ENCODE results near the gene HOXA10.

The HOXA10 gene

GRCh38 chr7:27177795-27178320 lies 3.7 kb upstream of the HOXA10 start:
- no peak for ATAC-seq (ENCODE audit: insufficient read depth, low read depth)
- H3K9ac ChIP-seq (ENCODE audit: low read depth, low read length): no peak overlapping the region
- no peaks in the 10 kb centered on the region for H3K4me1 ChIP-seq (ENCODE audit: insufficient read depth, low read length)
- H3K27me3 ChIP-seq (ENCODE audit: insufficient read depth, low read length, poor library complexity): peaks cover 3% of the 10 kb centered on the region
- no peaks in the 10 kb centered on the region for H4K20me1 ChIP-seq (ENCODE audit: insufficient read depth, low read length)
- no peak overlapping the region for H3K27ac ChIP-seq (ENCODE audit: low read length)
- TF ChIP-seq CTCF (IDR thresholded peaks at IDR 0.05; ENCODE audit: borderline replicate concordance, extremely low read depth, low read length, poor library complexity, severe bottlenecking) (no peak), EZH2 (IDR thresholded peaks at IDR 0.05; ENCODE audit: borderline replicate concordance, low read depth, low read length, severe bottlenecking) (no peak)
- H2AFZ ChIP-seq (ENCODE audit: low read depth, low read length): no peak overlapping the region
- no peak overlapping the region for H3K4me2 ChIP-seq (ENCODE audit: insufficient read depth, low read length)
- H3K4me3 ChIP-seq (ENCODE audit: low read depth in 1 of 2, low read length in 2 of 2): no peak overlapping the region
- H3K79me2 ChIP-seq (ENCODE audit: insufficient read depth, low read length): no peaks in the 10 kb centered on the region
- no peak for DNase-seq
- H3K9me3 ChIP-seq (ENCODE audit: insufficient read depth, low read length, severe bottlenecking): no peaks in the 10 kb centered on the region
- H3K36me3 ChIP-seq (ENCODE audit: insufficient read depth, low read length): no peaks in the 10 kb centered on the region

DNA sequence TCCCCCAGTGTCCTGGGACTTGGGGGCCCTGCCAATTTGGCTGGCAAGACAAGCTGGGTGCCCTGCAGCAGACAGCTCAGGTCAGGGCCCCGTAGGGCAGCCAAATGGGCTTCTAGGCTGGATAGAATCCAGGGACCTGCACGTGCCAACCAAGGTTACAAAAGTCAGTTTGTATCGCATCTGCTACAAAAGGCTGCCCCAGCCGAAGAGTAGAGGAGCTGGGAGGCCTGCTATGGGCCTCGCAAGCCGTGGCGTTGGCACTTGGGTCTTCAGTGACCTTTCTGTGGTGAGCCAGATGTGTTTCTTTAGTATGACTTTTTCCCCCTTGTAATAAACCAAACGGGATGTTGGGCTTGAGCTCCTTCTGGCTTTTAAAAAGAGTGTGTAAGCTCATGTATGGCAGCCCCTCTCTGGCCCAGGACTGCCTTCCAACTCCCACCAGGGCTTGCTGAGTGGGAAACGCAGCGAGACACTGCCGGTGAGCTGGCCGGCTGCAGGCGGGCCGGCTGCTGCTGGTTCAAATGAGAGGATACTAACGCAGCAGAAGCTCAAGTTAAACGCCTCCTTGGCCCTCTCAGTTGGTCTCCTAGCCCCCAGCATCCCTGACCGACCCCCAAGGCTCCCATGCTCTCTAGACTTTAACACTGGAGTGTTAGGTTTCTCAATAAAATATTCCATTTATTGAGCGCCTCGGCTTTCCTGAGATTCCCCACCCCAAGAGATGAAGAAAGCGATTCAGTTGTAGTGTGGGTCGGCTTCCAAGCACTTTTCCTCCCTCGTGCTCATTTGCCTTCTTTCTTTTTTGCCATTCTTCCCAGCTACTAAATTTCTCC lies 3.1 kb upstream of the HOXA10 start:
- no peak for ATAC-seq (ENCODE audit: insufficient read depth, low read depth)
- H3K9me3 ChIP-seq (ENCODE audit: insufficient read depth, low read length, severe bottlenecking): no peaks in the 10 kb centered on the region
- no peak overlapping the region for H3K9ac ChIP-seq (ENCODE audit: low read depth, low read length)
- H2AFZ ChIP-seq (ENCODE audit: low read depth, low read length): no peak overlapping the region
- TF ChIP-seq CTCF (IDR thresholded peaks at IDR 0.05; ENCODE audit: borderline replicate concordance, extremely low read depth, low read length, poor library complexity, severe bottlenecking) (no peak), EZH2 (IDR thresholded peaks at IDR 0.05; ENCODE audit: borderline replicate concordance, low read depth, low read length, severe bottlenecking) (no peak)
- no peak overlapping the region for H3K4me3 ChIP-seq (ENCODE audit: low read depth in 1 of 2, low read length in 2 of 2)
- no peaks in the 10 kb centered on the region for H3K79me2 ChIP-seq (ENCODE audit: insufficient read depth, low read length)
- peaks cover 3% of the 10 kb centered on the region for H3K27me3 ChIP-seq (ENCODE audit: insufficient read depth, low read length, poor library complexity)
- H3K36me3 ChIP-seq (ENCODE audit: insufficient read depth, low read length): no peaks in the 10 kb centered on the region
- H3K27ac ChIP-seq (ENCODE audit: low read length): no peak overlapping the region
- H3K4me2 ChIP-seq (ENCODE audit: insufficient read depth, low read length): no peak overlapping the region
- H4K20me1 ChIP-seq (ENCODE audit: insufficient read depth, low read length): no peaks in the 10 kb centered on the region
- DNase-seq: no peak
- H3K4me1 ChIP-seq (ENCODE audit: insufficient read depth, low read length): no peaks in the 10 kb centered on the region

- no peak overlapping the region for H3K9ac ChIP-seq (ENCODE audit: low read depth, low read length)
- no peaks in the 10 kb centered on the region for H3K9me3 ChIP-seq (ENCODE audit: insufficient read depth, low read length, severe bottlenecking)
- no peak overlapping the region for H3K4me3 ChIP-seq (ENCODE audit: low read depth in 1 of 2, low read length in 2 of 2)
- H3K36me3 ChIP-seq (ENCODE audit: insufficient read depth, low read length): no peaks in the 10 kb centered on the region
- ATAC-seq (ENCODE audit: insufficient read depth, low read depth) (no peak), DNase-seq (no peak)
- H3K27me3 ChIP-seq (ENCODE audit: insufficient read depth, low read length, poor library complexity): peaks cover 5% of the 10 kb centered on the region
- H2AFZ ChIP-seq (ENCODE audit: low read depth, low read length): no peak overlapping the region
- no peaks in the 10 kb centered on the region for H4K20me1 ChIP-seq (ENCODE audit: insufficient read depth, low read length)
- no peaks in the 10 kb centered on the region for H3K79me2 ChIP-seq (ENCODE audit: insufficient read depth, low read length)
- no peaks in the 10 kb centered on the region for H3K4me1 ChIP-seq (ENCODE audit: insufficient read depth, low read length)
- no peak overlapping the region for H3K4me2 ChIP-seq (ENCODE audit: insufficient read depth, low read length)
- H3K27ac ChIP-seq (ENCODE audit: low read length): no peak overlapping the region
- TF ChIP-seq CTCF (IDR thresholded peaks at IDR 0.05; ENCODE audit: borderline replicate concordance, extremely low read depth, low read length, poor library complexity, severe bottlenecking) (no peak), EZH2 (IDR thresholded peaks at IDR 0.05; ENCODE audit: borderline replicate concordance, low read depth, low read length, severe bottlenecking) (no peak)
Measured at GRCh38 chr7:27176524-27176845, 2.4 kb upstream of the HOXA10 start.
